ENCODE measurements around the gene VPS16. TPM values are rescaled to one million over a fixed set of nuclear protein-coding genes. Genes with fewer than 3 reads are reported as not detected.

VPS16 gene
- total and polyA plus RNA-seq, 4 donors: 14.5 to 24.3 (median 16.1) TPM

- Histone ChIP-seq H3K4me1 (ENCODE audit: control insufficient read depth in 4 of 4, insufficient read depth in 4 of 4, low read length in 3 of 4) (peaks cover 5 to 31% (median 20%) of the 10 kb centered on the region in 4 donors), H3K9me3 (ENCODE audit: control insufficient read depth in 4 of 4, low read length in 3 of 4) (no peaks in the 10 kb centered on the region), H3K9ac (ENCODE audit: low read depth in 1 of 2, low read length in 2 of 2) (no peak overlapping the region), H3K36me3 (ENCODE audit: control insufficient read depth in 4 of 4, insufficient read depth in 3 of 4, low read depth in 1 of 4, low read length in 3 of 4) (no peaks in the 10 kb centered on the region), H3K27ac (ENCODE audit: low read depth in 1 of 2, low read length in 2 of 2) (no peak overlapping the region), H3K27me3 (ENCODE audit: control insufficient read depth in 4 of 4, insufficient read depth in 4 of 4, low read length in 3 of 4) (no peaks in the 10 kb centered on the region), H3K4me3 (ENCODE audit: low read depth in 1 of 3, low read length in 3 of 3) (no peak overlapping the region)
- no peak for TF ChIP-seq FOXA1 (IDR thresholded peaks at IDR 0.05)
- no peak for TF ChIP-seq RXRA (IDR thresholded peaks at IDR 0.05)
- TF ChIP-seq CTCF (IDR thresholded peaks at IDR 0.05; ENCODE audit: low read depth, low read length, missing input control): peak; percentile 33
- TF ChIP-seq ATF3 (IDR thresholded peaks at IDR 0.05): no peak
- peak; percentile 70 to 78 for TF ChIP-seq RAD21 (IDR thresholded peaks at IDR 0.05)
- DNase-seq (ENCODE audit: low spot score): no peak
Observed at GRCh38 chr20:2914160-2914559, 73.6 kb downstream of the VPS16 start.

Other genes with a start within 250 kb of the VPS16 start
- gene NOP56, start 188.1 kb upstream of the VPS16 start, total RNA-seq: 10 to 100 TPM; 51.7 to 63.7 TPM
- 10 to 100 TPM; 34.2 to 41.4 TPM for gene NOP56, start 188.1 kb upstream of the VPS16 start, polyA plus RNA-seq
- 10 to 100 TPM; 34.3 to 68.6 TPM for gene IDH3B, start 176.5 kb upstream of the VPS16 start, total RNA-seq
- gene IDH3B, start 176.5 kb upstream of the VPS16 start, polyA plus RNA-seq: 10 to 100 TPM; 49.3 to 56.2 TPM
- gene EBF4, start 148.0 kb upstream of the VPS16 start, total RNA-seq: 1 to 10 TPM; 2.3 to 3.2 TPM
- 1 to 10 TPM; 2.6 to 4.0 TPM for gene EBF4, start 148.0 kb upstream of the VPS16 start, polyA plus RNA-seq
- 1 to 10 TPM in 1 of 2 donors, under 1 TPM in 1; 0.08 to 5.5 TPM for gene CPXM1, start 40.1 kb upstream of the VPS16 start, total RNA-seq
- gene CPXM1, start 40.1 kb upstream of the VPS16 start, polyA plus RNA-seq: under 1 TPM; 0.10 to 0.23 TPM
- not detected for gene C20orf141, start 25.8 kb upstream of the VPS16 start, total RNA-seq
- not detected for gene C20orf141, start 25.8 kb upstream of the VPS16 start, polyA plus RNA-seq
- not detected for gene TMEM239, start 24.4 kb upstream of the VPS16 start, total RNA-seq
- gene TMEM239, start 24.4 kb upstream of the VPS16 start, polyA plus RNA-seq: not detected
- 10 to 100 TPM; 12.5 to 13.4 TPM for gene PCED1A, start 90 bp upstream of the VPS16 start, total RNA-seq
- 10 to 100 TPM in 1 of 2 donors, 1 to 10 TPM in 1; 6.8 to 13.4 TPM for gene PCED1A, start 90 bp upstream of the VPS16 start, polyA plus RNA-seq
- 10 to 100 TPM; 20.7 to 24.3 TPM for gene PTPRA, start 32.7 kb downstream of the VPS16 start, total RNA-seq
- 10 to 100 TPM in 1 of 2 donors, 1 to 10 TPM in 1; 8.7 to 10.7 TPM for gene PTPRA, start 32.7 kb downstream of the VPS16 start, polyA plus RNA-seq
- gene GNRH2, start 202.9 kb downstream of the VPS16 start, total RNA-seq: under 1 TPM in 1 of 2 donors, not detected in 1; 0.25 TPM
- gene GNRH2, start 202.9 kb downstream of the VPS16 start, polyA plus RNA-seq: under 1 TPM; 0.44 to 0.58 TPM
- gene MRPS26, start 205.3 kb downstream of the VPS16 start, total RNA-seq: 10 to 100 TPM; 26.9 to 29.1 TPM
- gene MRPS26, start 205.3 kb downstream of the VPS16 start, polyA plus RNA-seq: 10 to 100 TPM; 51.5 to 65.2 TPM
- 1 to 10 TPM in 1 of 2 donors, under 1 TPM in 1; 0.75 to 6.5 TPM for gene OXT, start 230.9 kb downstream of the VPS16 start, total RNA-seq
- 10 to 100 TPM in 1 of 2 donors, 1 to 10 TPM in 1; 2.0 to 41.6 TPM for gene OXT, start 230.9 kb downstream of the VPS16 start, polyA plus RNA-seq
- not detected for gene AVP, start 244.0 kb downstream of the VPS16 start, total RNA-seq
- 1 to 10 TPM in 1 of 2 donors, not detected in 1; 2.5 TPM for gene AVP, start 244.0 kb downstream of the VPS16 start, polyA plus RNA-seq